Measurements from ENCODE around the gene CORO2B. TPM values are rescaled to one million over a fixed set of nuclear protein-coding genes. Genes with fewer than 3 reads are reported as not detected.
A peak's percentile ranks its signal among the peaks of the same experiment; 100 is the strongest.

CORO2B gene
- 1 to 10 TPM in 3 of 4 donors, under 1 TPM in 1; 0.70 to 9.1 (median 1.7) TPM for total RNA-seq

GRCh38 chr15:68578980-68579935 is at the start of gene CORO2B:
Gene CORO2B, plus strand, starts transcription at chr15:68578993. Its CDS starts 270 bp downstream, at chr15:68579263.
- peak within 1 kb of the TSS; percentile 46 to 72 (median 63) for H3K27ac ChIP-seq
- peaks cover 0 to 14% (median 3%) of the 10 kb centered on the region in 4 donors for H3K4me1 ChIP-seq
- H3K9me3 ChIP-seq, result no peaks in the 10 kb centered on the region
- peaks cover 0 to 6% of the 10 kb centered on the region in 2 donors for H3K27me3 ChIP-seq
- peak within 1 kb of the TSS; percentile 46 to 70 (median 64) for H3K4me3 ChIP-seq
- H3K36me3 ChIP-seq, result no peaks in the 10 kb centered on the region
- DNase-seq, result peak in 1 of 3 donors; percentile 49
- no peak for TF ChIP-seq CTCF (IDR thresholded peaks at IDR 0.05)
- no peak for TF ChIP-seq POLR2A (IDR thresholded peaks at IDR 0.05)

GRCh38 chr15:68531387-68532179 is 47.2 kb upstream of the CORO2B start:
- H3K4me3 ChIP-seq, result no peak overlapping the region
- DNase-seq, result no peak
- no peaks in the 10 kb centered on the region for H3K4me1 ChIP-seq
- no peak overlapping the region for H3K27ac ChIP-seq
- no peaks in the 10 kb centered on the region for H3K27me3 ChIP-seq
- no peak for TF ChIP-seq CTCF (IDR thresholded peaks at IDR 0.05)
- H3K9me3 ChIP-seq, result no peaks in the 10 kb centered on the region
- no peaks in the 10 kb centered on the region for H3K36me3 ChIP-seq

- Histone ChIP-seq H3K36me3 (no peaks in the 10 kb centered on the region), H3K27ac (no peak overlapping the region)
These were observed 42.3 kb upstream of the CORO2B start for GRCh38 chr15:68536331-68537095.

GRCh38 chr15:68537097-68537496 is 41.7 kb upstream of the CORO2B start:
- Histone ChIP-seq H3K4me1 (no peaks in the 10 kb centered on the region), H3K36me3 (no peaks in the 10 kb centered on the region), H3K27me3 (no peaks in the 10 kb centered on the region), H3K27ac (no peak overlapping the region), H3K4me3 (no peak overlapping the region), H3K9me3 (no peaks in the 10 kb centered on the region)
- no peak for TF ChIP-seq POLR2A (IDR thresholded peaks at IDR 0.05)
- TF ChIP-seq CTCF (IDR thresholded peaks at IDR 0.05), result no peak
- DNase-seq, result no peak

More at GRCh38 chr15:68536331-68537095, 42.3 kb upstream of the CORO2B start:
- Histone ChIP-seq H3K4me3 (no peak overlapping the region), H3K4me1 (no peaks in the 10 kb centered on the region), H3K27me3 (no peaks in the 10 kb centered on the region), H3K9me3 (no peaks in the 10 kb centered on the region)
- TF ChIP-seq CTCF (IDR thresholded peaks at IDR 0.05) (no peak), POLR2A (IDR thresholded peaks at IDR 0.05) (no peak)
- DNase-seq, result no peak

- Histone ChIP-seq H3K4me1 (no peaks in the 10 kb centered on the region), H3K27ac (no peak overlapping the region), H3K9me3 (no peaks in the 10 kb centered on the region), H3K36me3 (no peaks in the 10 kb centered on the region), H3K4me3 (no peak overlapping the region), H3K27me3 (no peaks in the 10 kb centered on the region)
- TF ChIP-seq CTCF (IDR thresholded peaks at IDR 0.05), result no peak
- no peak for TF ChIP-seq POLR2A (IDR thresholded peaks at IDR 0.05)
- DNase-seq, result no peak
These were observed 41.3 kb upstream of the CORO2B start for GRCh38 chr15:68537506-68537905.

All from Peyer's patch (tissue), 4 donors.